IPS-18c (cell line): ENCODE data around the gene CDK4.

Source experiments
- H3K4me3 ChIP-seq: 2 replicates; pipeline ENCODE4 v1.7.0; 2013; ENCODE audit warnings: low read depth, mild to moderate bottlenecking, low read length, moderate library complexity; ENCODE audit not compliant: insufficient read depth
- H3K9me3 ChIP-seq: one replicate; pipeline ENCODE4 v1.6.1; 2013; ENCODE audit warnings: mild to moderate bottlenecking, low read length, moderate library complexity; ENCODE audit not compliant: control insufficient read depth, insufficient read depth

CDK4 gene

DNA sequence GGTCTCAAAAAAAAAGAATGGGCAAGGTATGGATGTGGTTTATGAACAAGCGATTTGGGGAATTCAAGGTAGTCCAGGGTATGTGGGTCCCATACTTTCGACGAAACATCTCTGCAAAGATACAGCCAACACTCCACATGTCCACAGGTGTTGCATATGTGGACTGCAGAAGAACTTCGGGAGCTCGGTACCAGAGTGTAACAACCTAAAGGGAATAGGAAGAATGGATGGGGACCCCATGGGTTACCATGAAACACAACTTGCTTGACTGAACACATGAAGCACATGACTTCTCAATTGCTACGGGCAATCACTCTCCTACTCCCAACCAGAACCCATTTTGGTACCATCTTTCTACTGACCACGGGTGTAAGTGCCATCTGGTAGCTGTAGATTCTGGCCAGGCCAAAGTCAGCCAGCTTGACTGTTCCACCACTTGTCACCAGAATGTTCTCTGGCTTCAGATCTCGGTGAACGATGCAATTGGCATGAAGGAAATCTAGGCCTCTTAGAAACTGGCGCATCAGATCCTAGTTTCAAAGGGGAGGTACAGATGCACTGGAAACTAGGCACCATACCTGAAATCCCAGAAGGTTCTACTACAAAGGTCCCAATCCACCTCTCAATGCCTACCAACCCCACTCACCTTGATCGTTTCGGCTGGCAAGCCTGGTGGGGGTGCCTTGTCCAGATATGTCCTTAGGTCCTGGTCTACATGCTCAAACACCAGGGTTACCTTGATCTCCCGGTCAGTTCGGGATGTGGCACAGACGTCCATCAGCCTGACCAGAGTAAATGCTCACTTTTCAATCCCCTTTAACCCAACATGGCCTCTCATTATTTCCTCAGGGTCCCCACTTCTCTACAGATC lies 1.3 kb downstream of the CDK4 start:
- Histone ChIP-seq H3K9me3 (no peaks in the 10 kb centered on the region), H3K4me3 (peak overlapping the region; percentile 98)

DNA sequence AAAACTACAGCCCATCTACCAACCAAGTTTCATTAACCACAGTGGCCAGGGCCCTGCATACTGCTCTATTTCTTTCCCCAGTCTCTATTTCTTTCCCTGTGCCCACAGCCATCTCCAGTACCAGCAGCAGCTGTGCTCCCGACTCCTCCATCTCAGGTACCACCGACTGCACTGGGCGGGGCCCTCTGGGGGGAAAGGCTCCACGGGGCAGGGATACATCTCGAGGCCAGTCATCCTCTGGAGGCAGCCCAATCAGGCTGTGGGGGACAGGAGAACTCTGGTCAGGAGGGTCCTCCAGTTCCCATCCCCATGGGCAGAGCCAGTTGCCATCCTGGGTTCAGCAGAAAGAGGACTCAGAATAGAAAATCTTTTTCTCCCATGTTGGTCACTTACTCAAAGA lies 3.0 kb downstream of the CDK4 start:
- Histone ChIP-seq H3K9me3 (no peaks in the 10 kb centered on the region), H3K4me3 (no peak overlapping the region)

GRCh38 chr12:57746025-57746424 lies 6.1 kb downstream of the CDK4 start:
- Histone ChIP-seq H3K9me3 (no peaks in the 10 kb centered on the region), H3K4me3 (peak overlapping the region; percentile 68; the same call in 1 of the 2 replicates)

GRCh38 chr12:57745485-57745881 lies 6.6 kb downstream of the CDK4 start:
- H3K4me3 ChIP-seq = peak overlapping the region; percentile 68

GRCh38 chr12:57744777-57745484 lies 7.2 kb downstream of the CDK4 start, which contains the start of gene TSPAN31:
TSPAN31 (plus strand) TSS chr12:57745039; CDS start chr12:57745155, 116 bp downstream.
- Histone ChIP-seq H3K4me3 (peak within 1 kb of the TSS; percentile 68), H3K9me3 (no peaks in the 10 kb centered on the region)

More at GRCh38 chr12:57745485-57745881, 6.6 kb downstream of the CDK4 start:
- no peaks in the 10 kb centered on the region for H3K9me3 ChIP-seq

DNA sequence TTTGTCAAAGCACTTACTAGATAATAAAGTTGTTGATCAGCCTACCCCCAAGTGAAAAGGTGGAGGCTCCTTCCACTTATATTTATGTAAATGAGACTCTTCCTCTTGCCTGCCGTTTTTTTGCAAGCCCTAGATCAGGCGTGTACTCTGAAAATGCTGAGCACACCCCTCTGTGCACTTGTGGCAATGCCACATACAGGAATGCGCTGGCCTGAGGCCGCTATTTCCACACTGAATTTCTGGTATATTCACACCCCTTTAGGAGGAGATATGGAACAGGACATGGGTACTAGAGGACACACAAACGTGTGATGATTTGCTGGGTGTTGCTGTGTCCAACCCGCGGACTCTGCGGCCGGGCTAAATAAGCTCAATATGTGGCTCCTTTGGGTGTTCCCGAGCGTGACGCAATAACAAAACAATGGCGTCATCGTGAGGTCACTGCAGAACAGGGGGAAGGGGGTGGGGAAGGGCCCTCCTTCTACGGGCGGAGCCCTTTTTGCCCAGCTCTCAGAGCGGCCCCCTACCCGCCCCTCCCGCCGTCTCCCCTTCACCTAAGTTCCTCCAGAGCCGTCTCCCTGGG lies 7.8 kb downstream of the CDK4 start:
- no peaks in the 10 kb centered on the region for H3K9me3 ChIP-seq
- peak overlapping the region; percentile 68; the same call in 1 of the 2 replicates for H3K4me3 ChIP-seq

DNA sequence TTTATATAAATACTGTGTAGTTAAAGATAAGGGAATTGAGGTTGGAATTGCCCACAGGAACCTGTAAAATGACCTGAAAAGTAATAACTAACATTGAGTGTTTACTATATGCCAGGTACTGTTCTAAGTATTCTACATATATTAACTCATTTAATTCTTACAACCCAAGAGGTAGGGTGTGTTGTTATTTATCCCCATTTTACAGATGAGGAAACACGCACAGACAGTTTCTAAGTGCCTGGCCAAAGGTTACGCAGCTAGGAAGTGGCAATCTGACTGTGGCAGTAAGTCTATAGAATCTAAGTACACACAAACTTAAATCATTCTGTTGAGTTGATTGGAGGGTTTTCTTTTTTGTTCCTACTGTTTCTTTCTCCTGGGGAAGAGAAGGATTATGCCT lies 8.3 kb downstream of the CDK4 start:
- H3K4me3 ChIP-seq = no peak overlapping the region
- no peaks in the 10 kb centered on the region for H3K9me3 ChIP-seq

DNA sequence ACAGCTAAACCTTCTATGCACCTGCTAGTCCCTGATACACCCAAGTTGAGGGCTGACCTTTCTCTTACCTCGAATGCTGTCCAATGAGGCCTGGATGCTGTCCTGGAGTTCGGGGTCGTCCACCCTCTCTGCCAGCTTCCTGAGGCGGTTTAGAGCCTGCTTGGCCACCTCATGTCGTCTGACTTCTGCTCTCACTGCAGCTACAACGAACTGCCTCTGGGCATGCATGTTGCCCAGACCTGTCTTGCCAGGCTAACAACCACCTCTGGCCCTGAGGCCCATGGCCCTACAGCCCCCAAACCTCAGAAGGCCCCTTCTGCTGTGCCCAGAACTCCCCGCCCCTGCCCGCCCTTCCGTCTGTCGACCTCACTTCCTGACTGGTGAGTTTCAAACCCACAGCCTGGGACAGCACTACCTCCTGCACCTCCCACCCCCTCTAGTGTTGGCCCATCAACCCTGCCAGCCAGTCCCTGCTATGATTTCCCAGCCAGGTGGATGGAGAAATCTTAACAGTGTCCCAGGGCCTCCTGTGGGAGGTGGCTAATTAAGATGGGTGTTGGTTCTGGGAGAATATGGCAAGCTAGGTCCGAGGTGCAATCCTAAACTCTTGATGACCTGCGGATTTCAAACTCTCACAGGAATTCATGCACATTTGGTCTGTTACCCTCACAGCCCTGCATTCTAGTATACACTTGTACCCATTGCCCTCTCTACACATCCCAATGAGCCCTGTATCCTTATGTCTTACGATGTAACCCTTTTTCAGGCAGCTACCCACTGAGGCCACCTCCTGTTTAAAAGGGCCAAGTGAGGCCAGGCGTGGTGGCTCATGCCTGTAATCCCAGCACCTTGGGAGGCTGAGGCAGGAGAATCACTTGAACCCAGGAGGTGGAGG lies 10.0 kb downstream of the CDK4 start:
- Histone ChIP-seq H3K4me3 (no peak overlapping the region), H3K9me3 (no peaks in the 10 kb centered on the region)

DNA sequence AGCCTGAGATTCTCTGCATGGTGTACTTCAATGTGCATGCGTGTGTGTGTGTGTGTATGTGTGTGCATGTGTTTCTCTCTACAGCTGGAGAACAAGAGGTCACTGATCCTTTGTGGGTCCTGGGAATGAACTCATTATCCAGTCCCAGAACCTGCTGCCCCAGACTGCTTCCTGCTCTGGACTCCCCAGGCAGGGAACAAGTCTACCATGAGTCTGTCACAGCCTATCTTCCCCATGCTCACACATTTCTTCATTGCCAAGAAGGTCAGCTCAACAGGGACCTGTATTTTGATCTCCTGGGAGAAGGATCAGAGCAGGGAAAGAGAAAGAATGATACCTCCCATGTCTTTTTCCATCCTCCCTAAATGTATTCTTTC lies 10.7 kb downstream of the CDK4 start:
- no peak overlapping the region for H3K4me3 ChIP-seq
- H3K9me3 ChIP-seq = no peaks in the 10 kb centered on the region

GRCh38 chr12:57740656-57741412 lies 11.3 kb downstream of the CDK4 start:
- H3K4me3 ChIP-seq = no peak overlapping the region

GRCh38 chr12:57739914-57740538 lies 12.1 kb downstream of the CDK4 start:
- Histone ChIP-seq H3K9me3 (no peaks in the 10 kb centered on the region), H3K4me3 (no peak overlapping the region)

More at GRCh38 chr12:57740656-57741412, 11.3 kb downstream of the CDK4 start:
- no peaks in the 10 kb centered on the region for H3K9me3 ChIP-seq

GRCh38 chr12:57739387-57739786 lies 12.7 kb downstream of the CDK4 start:
- no peaks in the 10 kb centered on the region for H3K9me3 ChIP-seq
- H3K4me3 ChIP-seq = no peak overlapping the region

GRCh38 chr12:57738661-57739237 lies 13.4 kb downstream of the CDK4 start, which contains the start of gene AGAP2:
AGAP2 (minus strand) TSS chr12:57738742; CDS start chr12:57738246, 496 bp downstream.
- H3K9me3 ChIP-seq = no peaks in the 10 kb centered on the region
- H3K4me3 ChIP-seq = peak within 1 kb of the TSS; percentile 53

DNA sequence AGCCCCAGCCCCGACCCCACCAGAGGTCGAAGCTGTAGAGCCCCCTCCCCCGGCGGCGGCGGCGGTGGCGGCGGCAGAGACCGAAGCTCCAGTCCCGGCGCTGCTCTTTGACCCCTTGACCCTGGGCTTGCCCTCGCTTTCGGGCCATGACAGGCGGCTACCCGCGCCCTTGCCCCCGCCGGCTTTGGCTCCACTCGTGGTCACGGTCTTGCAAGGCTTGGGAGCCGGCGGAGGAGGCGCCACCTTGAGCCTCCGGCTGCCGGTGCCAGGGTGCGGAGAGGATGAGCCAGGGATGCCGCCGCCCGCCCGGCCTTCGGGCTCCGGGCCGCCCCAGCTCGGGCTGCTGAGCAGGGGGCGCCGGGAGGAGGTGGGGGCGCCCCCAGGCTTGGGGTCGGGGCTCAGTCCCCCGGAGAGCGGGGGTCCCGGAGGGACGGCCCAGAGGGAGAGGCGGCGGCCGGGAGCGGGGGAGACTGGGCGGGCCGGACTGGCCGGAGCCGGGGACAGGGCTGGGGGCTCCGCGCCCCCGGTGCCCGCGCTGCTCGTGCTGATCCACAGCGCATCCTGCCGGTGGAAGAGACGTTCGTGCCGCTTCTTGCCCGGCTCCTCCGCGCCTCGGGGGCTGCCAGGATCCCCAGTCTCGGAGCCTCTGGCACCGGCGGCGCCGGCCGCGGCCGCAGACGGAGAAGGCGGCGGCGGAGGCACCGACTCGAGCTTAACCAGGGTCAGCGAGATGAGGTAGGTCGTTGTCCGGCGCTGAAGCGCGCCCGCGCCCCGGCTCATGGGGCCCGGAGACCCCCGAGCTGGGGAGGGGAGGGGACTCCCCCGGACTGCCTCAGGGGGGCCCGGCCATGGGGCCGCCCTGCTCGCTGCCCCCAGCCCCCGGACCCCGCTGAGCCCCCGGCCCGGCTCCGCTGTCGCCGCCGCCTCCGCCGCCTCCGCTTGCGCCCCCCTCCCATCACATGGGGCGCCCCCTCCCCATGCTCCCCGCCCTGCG lies 14.3 kb downstream of the CDK4 start:
- Histone ChIP-seq H3K9me3 (no peaks in the 10 kb centered on the region), H3K4me3 (peak overlapping the region; percentile 53)
